Measurements from ENCODE around the gene SIRPD.

SIRPD gene

DNA sequence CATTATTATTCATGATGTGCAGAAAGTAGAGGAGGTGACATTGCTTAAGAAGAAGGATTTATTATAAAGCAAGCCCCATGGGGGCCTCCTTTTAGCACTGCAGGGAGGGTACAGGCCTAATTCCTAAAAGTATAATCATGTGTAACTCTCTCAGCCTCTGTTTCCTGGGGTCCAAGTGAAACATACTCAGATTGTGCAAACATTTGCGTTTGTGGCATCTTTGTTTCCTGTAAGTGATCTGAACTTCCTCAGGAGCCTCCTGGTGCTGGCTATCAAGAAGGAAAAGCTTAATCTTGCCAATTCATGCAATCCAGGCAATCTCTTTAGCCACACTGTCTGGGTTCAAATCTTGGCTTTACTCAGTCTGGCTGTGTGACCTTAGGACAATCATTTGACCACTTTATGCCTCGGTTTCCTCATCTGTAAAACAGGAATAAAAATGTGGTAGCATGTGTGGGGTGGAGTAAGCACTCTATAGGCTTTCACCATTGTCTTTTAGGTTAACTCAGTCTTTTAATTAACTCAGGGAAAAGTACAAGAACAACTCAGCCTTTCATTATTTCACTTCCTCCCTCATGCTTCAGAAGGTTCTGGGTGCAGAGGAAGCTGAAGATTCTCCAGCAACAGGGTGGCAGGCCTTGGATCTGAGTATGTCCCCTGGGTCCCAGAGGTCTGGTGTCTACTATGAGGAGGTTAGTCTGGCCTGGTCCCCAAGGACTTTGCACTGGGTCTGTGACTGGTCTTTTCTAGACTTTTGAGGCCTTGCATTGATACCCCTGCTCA, 65.5 kb downstream of the SIRPD start:
- DNase-seq: no peak

DNA sequence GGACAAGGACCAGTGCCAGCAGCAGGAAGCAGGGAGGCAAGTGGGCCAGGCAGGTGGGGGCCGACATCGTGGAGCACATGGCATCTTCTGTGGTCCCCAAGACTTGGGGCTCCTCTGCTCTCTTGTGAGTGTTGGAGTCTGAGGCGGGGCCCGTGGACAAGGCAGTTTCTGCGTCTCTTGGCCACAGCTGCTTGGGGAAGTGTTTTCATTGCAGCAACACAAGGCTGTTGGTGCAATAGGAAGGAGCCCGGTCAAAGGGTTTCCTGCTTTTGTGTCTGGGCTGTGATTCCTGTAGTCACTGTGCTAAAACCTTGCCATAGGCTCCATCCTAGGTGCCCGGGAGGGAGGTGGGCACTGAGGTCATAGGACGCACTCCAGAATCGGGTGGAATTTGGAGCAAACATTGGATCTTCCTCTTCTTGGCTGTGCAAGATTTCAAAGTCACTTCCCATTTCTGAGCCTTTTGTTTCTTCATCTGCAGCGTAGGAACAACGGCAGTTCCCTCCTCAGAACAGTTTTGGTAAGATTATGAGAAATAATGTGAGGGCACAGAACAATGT, 66.1 kb downstream of the SIRPD start, which contains the start of gene SIRPB2:
TSS of gene SIRPB2 (minus strand) at position 140 of the 560 bp plus-strand sequence. CDS start at position 79, 61 bp downstream.
- no peak for DNase-seq

DNA sequence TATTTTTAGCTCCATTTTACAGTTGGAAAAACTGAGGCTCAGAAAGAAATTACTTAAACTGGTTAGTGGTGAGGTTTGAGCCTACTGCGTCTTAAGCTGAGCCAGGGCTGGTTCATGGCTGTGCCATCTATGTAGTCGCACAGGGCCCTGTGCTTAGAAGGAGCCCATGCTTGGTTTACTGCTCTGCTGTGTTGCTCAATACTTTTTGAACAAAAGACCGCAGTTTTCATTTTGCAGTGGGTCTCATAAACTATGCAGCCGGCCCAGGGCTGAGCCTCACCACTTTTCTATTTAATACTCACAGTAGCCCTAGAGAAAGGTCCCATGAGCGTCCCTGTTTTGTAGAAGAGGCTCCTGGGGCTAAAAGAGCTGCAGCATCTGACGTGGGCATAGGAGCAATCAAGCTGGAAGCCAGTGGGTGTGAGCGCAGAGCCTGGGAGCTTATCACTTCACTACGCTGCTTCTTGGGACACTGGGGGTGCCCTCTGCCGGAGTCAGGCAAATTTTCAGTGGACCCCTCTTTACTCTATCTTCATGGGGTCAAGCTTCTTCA, 66.8 kb downstream of the SIRPD start:
- no peak for DNase-seq

DNA sequence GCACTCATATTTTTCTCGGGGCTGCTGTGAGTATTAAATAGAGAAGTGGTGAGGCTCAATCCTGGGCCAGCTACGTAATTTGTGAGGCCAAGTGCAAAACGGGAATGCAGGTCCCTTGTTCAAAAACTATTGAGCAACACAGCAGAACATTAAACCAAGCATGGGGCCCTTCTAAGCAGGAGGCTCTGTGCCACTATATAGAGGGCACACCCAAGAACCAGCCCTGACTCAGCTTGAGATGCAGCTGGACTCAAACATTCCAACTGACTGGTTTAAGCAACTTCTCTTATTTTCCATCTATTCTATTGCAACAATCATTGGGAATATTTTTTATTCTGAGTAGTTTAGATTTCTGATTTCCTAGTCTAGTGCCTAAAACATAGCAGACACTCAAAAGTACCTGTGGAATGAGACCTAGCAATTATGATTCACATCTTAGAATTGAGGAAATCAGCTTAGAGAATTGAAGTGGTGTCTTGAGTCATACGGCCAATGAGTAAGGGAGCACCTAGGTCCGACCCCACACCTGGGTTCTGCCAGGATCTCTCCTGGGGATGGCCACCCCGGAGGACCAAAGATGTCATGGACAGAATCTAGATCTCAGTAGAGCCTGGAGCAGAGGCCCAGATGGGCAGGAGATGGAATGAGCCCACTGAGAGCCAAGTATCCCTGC, 67.6 kb downstream of the SIRPD start:
- no peak for DNase-seq

DNA sequence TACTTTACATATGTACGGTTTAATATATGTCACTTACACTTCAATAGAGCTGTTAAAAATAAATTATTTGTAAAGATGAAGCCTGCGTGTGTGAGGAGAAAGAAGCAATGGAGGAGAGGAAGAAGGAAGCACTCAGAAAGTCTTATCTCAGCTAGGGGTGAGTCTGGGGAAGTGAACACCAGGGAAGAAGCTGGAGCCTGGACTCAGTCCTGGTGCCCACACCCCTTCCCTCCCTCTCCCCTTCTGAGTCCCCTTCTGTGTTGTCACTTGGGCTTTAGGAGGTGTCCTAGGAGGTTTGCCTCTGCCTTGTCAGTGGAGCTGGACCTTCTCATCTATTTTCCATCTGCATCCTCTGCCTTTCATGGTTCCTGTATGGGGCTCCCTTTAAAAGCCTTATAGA, 68.2 kb downstream of the SIRPD start:
- DNase-seq: no peak

DNA sequence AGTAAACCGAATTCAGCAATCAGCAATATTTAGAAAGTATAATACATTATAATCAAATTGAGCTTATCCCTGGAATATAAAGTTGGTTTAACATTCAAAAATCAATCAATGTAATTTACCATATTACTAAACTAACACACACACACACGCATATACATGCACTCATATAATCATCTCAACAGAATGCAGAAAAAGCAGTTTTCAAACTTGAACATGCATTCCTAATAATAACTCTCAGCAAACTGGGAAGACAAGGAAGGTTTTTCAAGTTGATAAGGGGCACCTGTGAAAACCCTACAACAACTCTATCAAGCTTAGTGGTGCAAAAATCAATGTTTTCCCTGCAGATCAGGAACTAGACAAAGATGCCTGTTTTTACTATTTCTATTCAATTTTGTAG, 70.9 kb downstream of the SIRPD start:
- no peak for DNase-seq

DNA sequence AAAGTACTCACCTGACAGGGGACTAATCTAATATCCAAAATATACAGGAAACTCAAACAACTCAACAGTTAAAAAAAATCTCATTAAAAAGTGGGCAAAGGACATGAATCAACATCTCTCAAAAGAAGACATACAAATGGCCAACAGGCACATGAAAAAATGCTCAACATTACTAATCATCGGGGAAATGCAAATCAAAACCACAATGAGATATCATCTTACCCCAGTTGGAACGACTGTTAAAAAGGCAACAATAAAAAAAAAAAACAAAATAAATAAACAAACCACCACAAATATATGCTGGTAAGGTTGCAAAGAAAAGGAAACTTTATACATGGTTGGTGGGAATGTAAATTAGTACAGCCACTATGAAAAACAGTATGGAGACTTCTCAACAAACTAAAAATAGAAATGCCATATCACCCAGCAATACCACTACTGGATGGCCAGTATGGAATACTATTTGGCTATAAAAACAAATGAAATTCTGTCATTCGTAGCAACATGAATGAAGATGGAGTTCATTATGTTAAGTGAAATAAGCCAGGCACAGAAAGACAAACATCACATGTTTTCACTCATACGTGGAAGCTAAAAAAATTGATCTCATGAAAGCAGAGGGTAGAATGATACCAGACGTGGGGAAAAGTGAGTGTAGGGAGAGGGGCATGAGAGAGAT, 72.9 kb downstream of the SIRPD start:
- no peak for DNase-seq

Data from NCI-H345 (cell line).